Bronchial epithelial cell (primary cell): ENCODE data around the gene CTBP1. TPM values are rescaled to one million over a fixed set of nuclear protein-coding genes. Genes with fewer than 3 reads are reported as not detected.

ENCODE experiments used
- DNase-seq: peaks from one replicate; pipeline ENCODE4 v3.0.0-alpha.2; 2010; ENCODE audit warnings: low read depth
- FAIRE-seq: peaks from 2 replicates; lab custom pipeline; 2011; peaks lifted over from hg19 to GRCh38; lab: Jason Lieb, UNC
- H3K27me3 ChIP-seq: 2 replicates; pipeline ENCODE4 v1.5.1; 2011; ENCODE audit warnings: low read length; ENCODE audit not compliant: control insufficient read depth, insufficient read depth
- H3K36me3 ChIP-seq: 2 replicates; pipeline ENCODE4 v1.5.1; 2011; ENCODE audit warnings: low read length; ENCODE audit not compliant: control insufficient read depth, insufficient read depth
- H3K4me3 ChIP-seq: 2 replicates; pipeline ENCODE4 v1.5.1; 2011; ENCODE audit warnings: mild to moderate bottlenecking, low read depth, low read length, control low read depth
- total RNA-seq: library from RNA; depleted of rRNA; stranded (reverse); fragments of >200 nt; gene quantifications from 2 replicates; pipeline ENCODE4 v1.2.1, GENCODE V29; 2014
- TF ChIP-seq, protein P1 (sequence below): IDR thresholded peaks from 2 replicates; pipeline ENCODE4 v1.5.1; 2011; ENCODE audit warnings: mild to moderate bottlenecking, moderate library complexity, low read length, control low read depth, inconsistent platforms; ENCODE audit not compliant: insufficient read depth, severe bottlenecking

Gene CTBP1
- total RNA-seq, 1 donor from 2014 or later = 173 TPM

GRCh38 chr4:1169691-1170096 is 79.2 kb downstream of the CTBP1 start:
- no peak for FAIRE-seq
- DNase-seq = no peak
- Histone ChIP-seq H3K4me3 (no peak overlapping the region), H3K27me3 (peaks cover 40% of the 10 kb centered on the region), H3K36me3 (no peaks in the 10 kb centered on the region)
- TF ChIP-seq, protein P1, sequence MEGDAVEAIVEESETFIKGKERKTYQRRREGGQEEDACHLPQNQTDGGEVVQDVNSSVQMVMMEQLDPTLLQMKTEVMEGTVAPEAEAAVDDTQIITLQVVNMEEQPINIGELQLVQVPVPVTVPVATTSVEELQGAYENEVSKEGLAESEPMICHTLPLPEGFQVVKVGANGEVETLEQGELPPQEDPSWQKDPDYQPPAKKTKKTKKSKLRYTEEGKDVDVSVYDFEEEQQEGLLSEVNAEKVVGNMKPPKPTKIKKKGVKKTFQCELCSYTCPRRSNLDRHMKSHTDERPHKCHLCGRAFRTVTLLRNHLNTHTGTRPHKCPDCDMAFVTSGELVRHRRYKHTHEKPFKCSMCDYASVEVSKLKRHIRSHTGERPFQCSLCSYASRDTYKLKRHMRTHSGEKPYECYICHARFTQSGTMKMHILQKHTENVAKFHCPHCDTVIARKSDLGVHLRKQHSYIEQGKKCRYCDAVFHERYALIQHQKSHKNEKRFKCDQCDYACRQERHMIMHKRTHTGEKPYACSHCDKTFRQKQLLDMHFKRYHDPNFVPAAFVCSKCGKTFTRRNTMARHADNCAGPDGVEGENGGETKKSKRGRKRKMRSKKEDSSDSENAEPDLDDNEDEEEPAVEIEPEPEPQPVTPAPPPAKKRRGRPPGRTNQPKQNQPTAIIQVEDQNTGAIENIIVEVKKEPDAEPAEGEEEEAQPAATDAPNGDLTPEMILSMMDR = no peak

- no peak for FAIRE-seq
- no peaks in the 10 kb centered on the region for H3K36me3 ChIP-seq
- TF ChIP-seq, protein P1 = no peak
- H3K27me3 ChIP-seq = peaks cover 40% of the 10 kb centered on the region
- H3K4me3 ChIP-seq = no peak overlapping the region
- no peak for DNase-seq
Measured at GRCh38 chr4:1169171-1169671, 79.7 kb downstream of the CTBP1 start.

DNA sequence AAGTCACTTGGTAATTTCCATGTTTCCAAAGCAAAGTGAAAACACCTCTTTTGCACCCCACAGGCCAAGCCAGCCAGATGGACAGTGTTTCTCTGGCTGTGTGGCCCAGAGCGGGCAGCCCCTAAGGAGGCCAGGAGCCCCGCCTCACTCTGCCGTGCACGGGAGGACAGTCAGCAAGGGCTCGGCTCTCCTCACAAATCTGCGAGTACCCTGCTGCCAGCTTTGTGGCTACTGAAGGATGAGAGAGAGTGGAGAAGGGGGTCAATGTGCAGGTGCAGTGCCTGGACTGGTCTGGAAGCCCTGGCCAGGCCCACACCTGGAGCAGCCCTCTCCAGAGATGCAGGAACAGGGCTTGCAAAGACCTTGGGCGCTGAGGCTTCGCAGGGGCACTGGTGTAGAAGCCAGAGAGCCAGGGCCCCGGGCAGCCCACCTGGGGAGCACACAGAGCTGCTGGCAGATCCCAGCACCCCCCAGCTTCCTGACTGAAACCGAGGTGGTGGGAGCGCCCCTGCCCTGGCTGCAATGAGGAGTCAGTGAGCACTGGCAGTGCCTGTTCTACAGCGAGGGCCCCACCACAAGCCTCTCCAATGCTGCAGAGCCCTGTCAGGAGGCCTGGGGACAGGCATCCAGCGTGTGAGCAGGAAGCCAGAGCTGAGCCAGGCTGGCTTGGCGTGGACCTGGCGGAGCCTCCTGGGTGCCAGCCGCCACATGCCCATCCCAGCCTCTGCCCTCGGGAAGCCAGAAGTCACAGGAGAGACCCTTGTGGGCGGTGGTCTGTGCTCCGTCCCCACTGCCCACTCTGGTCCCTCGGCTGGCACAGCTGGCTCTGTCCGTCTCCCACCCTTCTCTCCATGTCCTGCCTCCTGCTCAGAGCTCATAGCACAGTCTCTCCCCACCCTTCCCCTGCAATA is 80.5 kb downstream of the CTBP1 start:
- FAIRE-seq (no peak), DNase-seq (no peak)
- TF ChIP-seq, protein P1 = no peak
- Histone ChIP-seq H3K4me3 (no peak overlapping the region), H3K36me3 (no peaks in the 10 kb centered on the region), H3K27me3 (peaks cover 40% of the 10 kb centered on the region)

DNA sequence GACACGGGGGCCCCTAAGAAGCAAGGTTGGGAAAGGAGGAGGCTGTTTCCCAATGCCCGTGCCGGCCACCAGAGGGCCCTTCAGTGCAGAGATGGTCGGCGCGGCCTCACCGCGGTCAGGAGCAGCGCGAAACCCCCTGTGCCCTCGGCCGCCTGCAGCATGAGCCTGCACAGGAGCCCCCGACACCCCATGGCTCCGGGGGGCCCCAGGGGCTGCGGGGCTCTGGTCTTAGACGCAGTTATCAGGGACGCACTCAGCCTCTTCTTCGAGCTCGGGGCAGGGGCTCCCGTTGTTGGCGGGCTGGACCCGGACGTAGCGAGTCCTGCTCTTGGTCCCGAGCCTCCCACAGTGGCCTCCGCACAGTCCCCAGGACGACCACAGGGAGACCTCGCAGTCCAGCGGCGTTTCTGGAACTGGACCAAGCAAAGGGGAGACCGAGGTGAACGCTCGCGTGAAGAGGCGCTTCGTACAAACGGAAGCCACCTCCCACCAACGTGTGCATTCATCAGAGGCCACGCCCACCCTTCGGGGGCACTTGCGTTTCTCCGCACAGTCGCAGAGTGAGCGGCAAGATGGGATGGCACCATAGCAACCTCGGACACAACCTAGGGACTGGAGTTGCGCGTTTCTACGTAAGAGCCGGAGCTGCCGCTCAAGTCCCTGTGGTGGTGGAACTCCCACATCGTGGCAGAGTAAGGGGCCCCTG is 81.5 kb downstream of the CTBP1 start:
- Histone ChIP-seq H3K4me3 (peak overlapping the region; percentile 60), H3K36me3 (no peaks in the 10 kb centered on the region), H3K27me3 (peaks cover 34% of the 10 kb centered on the region)
- TF ChIP-seq, protein P1 = peak; percentile 97
- FAIRE-seq (no peak), DNase-seq (peak; percentile 65)

DNA sequence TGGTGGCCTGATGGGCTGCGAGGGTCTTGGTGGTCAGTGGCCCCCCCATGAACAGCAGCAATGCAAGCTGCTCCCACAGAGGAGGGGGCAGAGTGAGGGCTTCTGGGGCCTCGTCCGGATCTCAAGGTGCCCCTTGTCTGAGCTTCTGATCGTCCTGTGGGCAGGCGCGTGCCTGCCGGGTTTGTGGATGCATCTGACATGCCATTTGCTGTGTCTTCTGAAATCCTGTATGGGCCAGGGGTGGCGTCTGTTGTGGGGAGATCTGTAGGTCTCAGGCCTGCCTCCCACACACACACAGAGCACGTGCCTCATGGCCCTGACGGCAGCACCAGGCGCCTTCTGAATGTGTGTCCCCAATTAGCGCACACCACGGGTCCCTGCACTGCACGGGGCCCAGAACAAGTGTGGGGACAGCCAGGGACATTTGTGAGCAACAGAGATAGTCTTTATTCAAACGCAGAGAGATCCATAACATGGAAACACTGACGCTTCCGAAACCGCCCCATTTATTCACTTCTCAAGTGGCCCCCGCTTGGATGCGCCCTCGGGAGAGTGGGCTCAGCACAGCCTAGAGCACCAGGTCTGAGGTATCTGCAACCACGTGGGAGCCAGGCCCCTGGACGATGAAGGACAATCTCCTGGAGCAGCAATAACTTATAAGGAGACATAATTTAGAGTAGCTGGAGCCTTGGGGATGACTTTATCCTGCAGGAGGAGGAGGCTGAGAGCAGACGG is 82.3 kb downstream of the CTBP1 start:
- FAIRE-seq (peak; percentile 7), DNase-seq (no peak)
- Histone ChIP-seq H3K4me3 (peak overlapping the region; percentile 60), H3K36me3 (no peaks in the 10 kb centered on the region), H3K27me3 (peaks cover 27% of the 10 kb centered on the region)
- TF ChIP-seq, protein P1 = no peak
